ENCODE data around the gene LMAN2.
"Not testable (repeated sequence)": the region's sequence is repeated elsewhere in the genome, so short reads cannot be mapped to it uniquely, and the experiment has no call there.

Gene LMAN2

DNA sequence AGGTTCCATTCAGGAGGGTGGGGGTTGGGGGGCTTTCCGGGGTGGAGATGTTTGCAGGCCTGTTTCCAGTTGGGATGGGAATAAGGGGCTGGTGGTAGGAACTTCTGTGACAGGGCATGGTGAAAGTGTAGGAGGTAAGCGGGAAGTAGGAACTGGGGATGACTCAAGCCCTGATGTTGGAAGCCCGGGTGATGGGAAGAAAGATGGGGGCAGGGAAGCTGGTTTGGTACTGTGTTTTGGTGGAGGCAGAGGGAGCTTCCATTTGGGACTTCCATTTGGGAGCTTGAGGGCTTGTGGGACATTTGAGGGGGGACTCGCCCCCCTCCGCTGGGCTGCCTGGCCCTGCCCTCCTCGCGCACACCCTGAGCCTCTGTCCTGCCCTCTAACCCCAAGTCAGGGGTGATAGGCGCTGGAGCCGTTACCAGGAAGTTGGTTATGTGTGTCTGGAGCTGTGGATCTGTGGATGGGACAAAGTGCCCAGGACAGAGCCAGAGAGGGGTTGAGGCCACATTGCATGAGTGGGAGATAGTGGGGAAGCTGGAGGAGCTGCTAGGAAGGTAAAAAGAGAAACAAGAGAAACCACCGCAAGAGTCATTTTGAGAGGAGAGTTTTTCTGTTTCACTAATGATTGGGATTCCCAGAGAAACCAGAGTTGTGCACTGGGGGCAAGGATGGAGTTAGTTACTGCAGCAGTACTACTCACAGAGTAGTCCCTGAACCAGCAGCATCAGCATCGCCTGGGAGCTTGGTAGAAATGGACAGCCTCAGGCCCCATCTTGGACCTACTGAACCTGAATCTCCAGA is 12.9 kb upstream of the LMAN2 start:
- DNase-seq (ENCODE audit: low read depth): no peak

DNA sequence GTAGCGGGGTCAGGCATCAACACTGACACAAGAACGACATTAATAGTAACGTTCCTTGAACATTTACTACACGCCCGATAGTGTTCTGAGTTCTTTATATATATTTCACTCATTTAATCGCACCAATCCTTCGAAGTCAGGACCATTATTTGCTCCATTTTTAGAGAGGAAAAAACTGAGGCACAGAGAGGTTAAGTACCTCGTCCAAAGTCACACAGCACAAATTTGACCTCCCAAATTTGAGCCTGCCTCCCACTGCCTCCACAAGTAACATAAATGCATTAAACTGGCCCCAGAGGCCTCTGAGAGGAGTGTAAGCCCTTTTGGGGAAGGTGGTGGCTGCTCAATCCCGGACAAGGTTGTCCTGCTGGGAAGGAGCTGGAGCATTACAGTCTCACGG is 12.1 kb upstream of the LMAN2 start:
- no peak for DNase-seq (ENCODE audit: low read depth)

DNA sequence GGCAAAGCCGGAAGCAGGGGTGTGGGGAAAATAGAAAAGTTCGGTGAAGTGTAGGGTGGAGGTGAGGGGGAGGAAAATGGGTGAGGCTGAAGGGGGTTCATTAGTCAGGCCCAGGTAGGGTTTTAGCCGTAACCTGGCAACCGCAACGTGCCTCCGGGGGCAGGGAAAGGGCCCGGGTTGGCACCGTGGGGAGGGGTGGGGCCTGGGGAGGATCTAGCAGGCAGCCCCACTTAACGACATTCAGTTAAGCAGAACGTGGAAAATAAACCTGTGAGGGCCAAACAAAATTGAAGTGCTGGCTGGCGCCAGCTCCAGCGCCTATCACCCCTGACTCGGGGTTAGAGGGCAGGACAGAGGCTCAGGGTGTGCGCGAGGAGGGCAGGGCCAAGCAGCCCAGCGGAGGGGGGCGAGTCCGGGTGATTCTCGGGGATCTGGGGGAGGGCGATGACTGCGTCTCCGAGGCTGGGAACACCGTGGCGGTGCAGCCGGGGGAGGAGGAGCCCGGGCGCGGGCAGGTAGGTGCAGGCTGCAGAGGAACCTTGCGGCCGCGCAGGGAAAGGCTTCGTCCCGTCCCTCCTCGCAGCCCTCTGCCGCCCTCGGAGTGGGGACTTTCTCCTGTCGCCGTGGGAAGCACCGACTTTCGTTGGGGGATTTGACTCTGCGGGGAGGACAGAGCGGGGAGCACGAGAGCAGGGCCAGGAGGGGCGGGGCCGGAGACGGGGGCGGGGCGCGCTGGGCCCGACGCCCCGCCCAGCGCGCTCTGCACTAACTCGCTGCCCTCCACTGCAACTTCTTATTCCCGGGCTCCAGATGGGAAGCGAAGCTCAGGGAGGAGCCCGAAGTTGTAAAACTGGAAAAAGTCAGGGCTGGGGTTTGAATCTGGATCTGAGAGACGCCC is 11.4 kb upstream of the LMAN2 start:
- no peak for DNase-seq (ENCODE audit: low read depth)

DNA sequence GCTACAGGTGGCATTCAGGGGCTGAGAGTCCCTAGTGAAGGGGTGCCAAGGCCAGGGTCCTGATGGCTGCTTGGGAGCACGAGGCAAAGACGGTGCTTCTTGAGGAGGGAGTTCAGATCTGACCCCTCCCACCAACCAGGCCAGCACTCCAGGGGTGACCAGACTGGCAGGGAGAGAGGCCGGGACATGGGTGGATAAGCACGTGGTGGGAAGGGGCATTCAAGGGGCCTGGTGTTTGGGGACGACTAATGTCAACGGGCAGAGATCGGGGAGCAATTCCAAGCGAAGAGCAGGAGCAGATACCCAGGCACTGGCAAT is 10.8 kb upstream of the LMAN2 start:
- no peak for DNase-seq (ENCODE audit: low read depth)

- DNase-seq (ENCODE audit: low read depth): no peak
Measured at GRCh38 chr5:177361418-177362291, 10.2 kb upstream of the LMAN2 start.

DNA sequence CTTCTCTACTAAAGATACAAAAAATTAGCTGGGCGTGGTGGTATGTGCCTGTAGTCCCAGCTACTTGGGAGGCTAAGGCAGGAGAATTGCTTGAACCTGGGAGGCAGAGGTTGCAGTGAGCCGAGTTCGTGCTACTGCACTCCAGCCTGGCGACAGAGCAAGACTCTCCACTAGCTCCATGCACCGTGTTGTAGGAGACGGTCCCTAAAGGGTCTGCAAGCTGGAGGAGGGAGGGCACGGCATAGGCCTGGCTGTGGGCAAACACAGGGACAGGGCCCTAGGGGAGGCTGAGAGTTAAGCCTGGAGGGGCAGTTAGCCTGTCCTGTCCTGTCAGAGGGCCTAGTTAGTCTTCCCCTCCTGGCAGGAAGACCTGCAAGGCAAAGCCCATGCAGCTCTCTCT is 9.3 kb upstream of the LMAN2 start:
- DNase-seq (ENCODE audit: low read depth): not testable (repeated sequence)

DNA sequence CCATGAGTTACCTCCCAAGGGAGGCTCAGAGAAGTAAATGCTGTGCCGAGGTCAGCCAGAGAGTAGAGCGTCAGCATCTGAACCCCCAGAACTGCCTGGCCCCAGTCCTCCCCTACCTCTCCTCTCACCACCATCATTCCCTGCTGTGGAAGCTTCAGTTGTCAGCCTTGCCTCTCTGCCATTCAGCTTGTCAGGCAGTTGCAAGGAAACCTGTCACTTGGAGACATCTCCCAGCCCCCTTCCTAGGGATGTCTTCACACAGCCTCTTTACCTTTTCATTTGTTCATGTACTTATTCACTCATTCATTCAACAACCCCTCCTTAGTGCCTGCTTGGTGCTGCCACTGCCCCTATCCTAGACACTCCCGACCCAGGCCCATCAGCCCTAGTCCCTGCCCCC is 8.4 kb upstream of the LMAN2 start:
- no peak for DNase-seq (ENCODE audit: low read depth)

DNA sequence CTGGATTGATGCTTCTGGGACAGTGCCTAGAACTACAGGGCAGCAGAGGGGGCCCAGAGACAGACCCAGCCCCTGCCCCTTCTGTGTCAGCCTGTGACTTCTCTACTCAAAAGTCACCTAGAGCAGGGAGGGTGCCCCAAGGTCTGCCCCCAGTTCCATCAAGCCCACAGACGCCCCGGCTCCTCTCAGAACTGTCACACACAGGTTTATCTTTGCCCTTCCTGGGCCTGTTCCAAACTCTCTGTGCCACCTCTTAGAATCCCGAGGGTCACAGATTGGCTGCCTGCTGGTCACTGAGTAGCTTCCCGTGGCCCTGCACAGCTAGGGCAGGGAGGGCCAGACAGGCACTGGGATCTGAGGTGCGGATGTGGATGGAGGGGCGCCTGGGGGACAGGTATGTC is 8.0 kb upstream of the LMAN2 start:
- no peak for DNase-seq (ENCODE audit: low read depth)

DNA sequence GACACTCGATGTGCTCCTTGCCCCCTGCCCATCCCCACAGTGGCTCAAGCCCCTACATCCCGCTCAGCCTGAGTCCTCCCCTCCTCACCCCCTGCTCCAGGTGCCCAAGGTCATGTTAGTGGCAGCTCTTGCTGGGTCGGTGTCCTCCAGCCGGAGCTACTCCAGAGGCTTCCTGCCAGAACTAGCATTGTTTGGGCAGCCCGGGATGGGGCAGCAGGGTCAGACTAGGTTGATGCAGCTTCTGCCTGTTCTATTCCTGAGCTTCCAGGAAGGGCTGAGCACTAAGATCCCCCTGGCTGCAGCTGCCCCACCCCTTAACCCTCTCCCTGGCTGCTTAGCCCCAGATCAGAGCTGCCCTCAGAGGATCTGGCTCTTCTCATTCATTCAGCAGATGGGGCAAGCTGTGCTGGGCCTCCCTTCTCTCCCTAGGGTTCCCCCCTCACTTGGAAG is 6.9 kb upstream of the LMAN2 start:
- no peak for DNase-seq (ENCODE audit: low read depth)

DNA sequence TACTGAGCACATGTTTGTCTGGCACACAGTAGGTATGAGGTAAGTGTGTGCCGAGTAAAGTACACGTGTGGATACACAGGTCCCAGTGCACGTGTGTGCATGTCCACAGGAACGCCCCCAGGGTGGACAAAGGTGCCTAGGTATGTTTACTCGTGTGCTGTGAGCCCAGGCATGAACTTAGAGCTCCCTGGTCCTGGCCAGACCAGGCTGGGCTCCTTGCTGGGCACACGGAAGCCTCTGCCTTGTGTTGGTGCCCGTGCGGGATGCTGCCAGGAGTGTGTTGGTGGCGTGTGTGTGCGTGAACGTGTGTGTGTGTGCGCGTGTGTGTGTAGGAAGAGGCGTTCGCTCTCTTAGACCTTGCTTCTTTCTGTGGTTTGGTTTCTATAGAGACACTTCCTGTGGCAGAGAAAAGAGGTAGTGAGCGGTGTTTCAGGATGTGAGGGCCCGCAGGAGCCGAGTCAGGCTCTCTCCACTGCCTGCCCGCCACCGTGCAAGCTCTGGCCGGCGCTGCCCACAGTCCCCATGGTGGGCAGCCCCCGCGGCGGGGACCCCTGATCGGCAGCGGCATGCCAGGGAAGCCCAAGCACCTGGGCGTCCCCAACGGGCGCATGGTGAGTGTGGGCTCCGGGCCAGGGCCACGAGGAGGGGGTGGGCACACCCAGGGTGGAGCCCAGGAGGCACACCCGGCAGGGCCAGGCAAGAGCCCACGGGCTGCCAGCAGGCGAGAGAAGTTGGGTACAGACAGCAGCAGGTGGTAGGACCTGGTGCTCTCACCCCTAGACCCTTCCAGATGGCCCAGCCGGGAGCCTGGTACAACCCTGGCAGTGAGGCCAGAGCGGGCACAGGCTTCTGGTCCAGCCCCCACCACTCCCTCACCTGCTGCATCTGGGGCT is 6.2 kb upstream of the LMAN2 start, which contains the start of gene RGS14:
TSS of gene RGS14 (plus strand) at position 466 of the 893 bp plus-strand sequence. CDS start at position 567, 101 bp downstream.
- peak; percentile 18 for DNase-seq (ENCODE audit: low read depth)

GRCh38 chr5:177357146-177357458 is 5.6 kb upstream of the LMAN2 start:
- DNase-seq (ENCODE audit: low read depth): no peak

GRCh38 chr5:177356746-177357145 is 5.3 kb upstream of the LMAN2 start:
- no peak for DNase-seq (ENCODE audit: low read depth)

GRCh38 chr5:177355868-177356168 is 4.3 kb upstream of the LMAN2 start:
- DNase-seq (ENCODE audit: low read depth): no peak

DNA sequence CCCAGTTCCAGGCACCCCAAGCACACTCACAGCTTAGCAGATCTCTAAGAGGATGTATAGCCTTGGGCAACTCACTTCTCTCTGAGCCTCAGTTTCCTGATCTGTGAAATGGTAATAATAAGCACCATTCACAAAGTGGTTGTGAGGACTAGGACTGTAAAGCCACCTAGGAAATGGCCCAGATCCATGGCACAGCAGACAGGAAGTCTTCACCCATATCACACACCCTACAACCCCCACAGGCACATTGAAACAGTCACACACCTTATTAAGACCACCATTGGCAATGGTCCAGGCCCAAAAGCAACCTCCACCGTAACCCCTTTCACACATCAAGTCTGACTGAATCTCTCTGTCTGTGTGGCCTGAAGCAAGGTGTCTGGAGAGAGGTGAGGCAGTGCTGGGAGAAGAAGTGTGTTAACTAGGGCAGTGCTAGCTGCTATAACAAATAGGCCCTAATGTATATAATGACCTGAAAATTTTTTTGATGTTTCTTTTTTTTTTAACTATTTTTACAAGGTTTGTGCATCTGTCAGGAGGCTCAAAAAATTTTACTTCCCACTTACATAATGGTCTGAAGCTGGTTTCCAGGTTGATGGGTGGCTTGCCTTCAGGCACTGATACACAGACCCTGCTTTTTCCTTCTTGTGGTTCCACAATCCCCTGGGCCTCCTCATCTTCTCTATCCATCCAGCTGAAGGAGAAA is 3.8 kb upstream of the LMAN2 start:
- DNase-seq (ENCODE audit: low read depth): no peak

GRCh38 chr5:177354711-177355110 is 3.2 kb upstream of the LMAN2 start:
- DNase-seq (ENCODE audit: low read depth): no peak

DNA sequence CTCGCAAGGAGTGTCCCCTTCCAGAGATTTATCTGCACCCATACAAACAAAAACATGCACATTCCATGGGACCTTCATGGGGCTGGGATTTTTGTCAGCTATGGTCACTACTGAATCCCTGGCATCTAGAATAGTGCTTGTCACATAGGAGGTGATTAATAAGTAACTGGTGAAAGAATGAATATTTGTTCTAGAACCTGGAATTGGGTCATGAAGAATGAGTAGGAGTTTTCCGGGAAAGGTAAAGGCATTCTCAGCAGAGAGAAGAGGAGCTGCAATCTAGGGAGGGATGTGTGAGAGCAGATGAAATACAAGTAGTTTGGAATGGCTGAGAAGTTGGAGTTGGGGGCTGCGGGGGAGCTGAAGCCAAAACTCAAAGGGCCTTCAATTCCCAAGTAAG is 2.8 kb upstream of the LMAN2 start:
- DNase-seq (ENCODE audit: low read depth): no peak

DNA sequence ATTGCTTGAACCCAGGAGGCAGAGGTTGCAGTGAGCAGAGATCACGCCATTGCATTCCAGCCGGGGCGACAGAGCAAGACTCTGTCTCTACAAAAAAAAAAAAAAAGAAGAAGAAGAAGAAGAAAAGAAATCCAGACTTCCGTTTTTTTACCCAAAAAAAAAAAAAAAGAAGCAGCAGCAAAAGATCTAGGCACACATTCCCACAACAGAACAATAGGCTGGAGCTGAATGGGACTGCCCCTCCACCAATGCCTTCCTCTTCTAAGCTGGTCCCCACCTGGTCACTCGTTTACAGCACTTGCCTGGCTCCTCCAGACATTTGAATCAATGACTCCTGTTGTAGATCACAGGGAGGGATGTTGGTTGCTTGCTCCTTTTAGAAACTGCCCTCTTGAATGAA is 1.6 kb upstream of the LMAN2 start:
- no peak for DNase-seq (ENCODE audit: low read depth)

DNA sequence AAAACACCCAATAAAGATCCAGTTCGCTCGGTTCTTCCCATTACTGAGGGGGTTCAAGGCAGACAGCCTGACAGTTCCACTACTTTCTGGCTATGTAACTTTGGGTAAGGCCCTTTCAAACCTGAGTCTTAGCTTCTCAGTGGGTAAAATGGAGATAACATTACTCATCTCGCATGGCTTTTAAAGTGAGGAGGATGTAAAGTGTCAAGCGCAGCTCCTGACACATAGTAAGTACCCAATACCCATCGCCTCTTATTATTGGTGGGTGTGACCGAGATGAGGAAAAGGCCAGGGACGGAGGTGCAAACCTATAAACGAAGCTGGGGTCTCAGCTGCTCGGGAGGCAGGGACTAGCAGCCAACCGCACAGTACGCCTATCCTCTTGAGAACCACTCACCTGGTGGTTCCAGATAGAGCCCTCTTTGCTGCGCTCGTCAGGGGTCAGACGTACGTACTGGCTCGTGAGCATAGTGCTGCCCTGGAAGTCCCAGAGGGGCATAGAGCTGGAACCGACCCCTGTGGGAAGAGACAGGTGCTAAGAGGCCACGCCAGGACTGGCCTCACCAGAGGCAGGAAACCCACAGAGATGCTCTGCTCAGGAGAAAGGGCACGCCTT is 584 bp downstream of the LMAN2 start:
- no peak for DNase-seq (ENCODE audit: low read depth)

GRCh38 chr5:177349762-177350161 is 1.7 kb downstream of the LMAN2 start:
- no peak for DNase-seq (ENCODE audit: low read depth)

DNA sequence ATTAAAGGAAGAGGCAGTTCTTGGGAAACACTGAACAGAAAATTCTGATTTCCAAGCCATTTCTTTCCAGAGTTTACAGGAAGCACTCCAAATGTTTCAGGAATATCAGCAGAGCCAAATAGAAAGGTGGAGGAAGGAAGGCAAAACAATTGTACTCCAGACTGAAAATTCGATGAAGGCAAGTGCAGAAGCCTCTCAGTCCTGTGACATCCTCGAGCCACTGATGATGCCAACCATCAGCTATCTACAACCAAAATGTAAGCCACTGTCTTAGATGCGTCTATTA is 2.2 kb downstream of the LMAN2 start:
- no peak for DNase-seq (ENCODE audit: low read depth)

- DNase-seq (ENCODE audit: low read depth): no peak
Measured at GRCh38 chr5:177347699-177348098, 3.8 kb downstream of the LMAN2 start.
